H1 (cell line): ENCODE measurements around the gene PCDHGB7. TPM values are rescaled to one million over a fixed set of nuclear protein-coding genes. Genes with fewer than 3 reads are reported as not detected.

Experiments
- HDAC2 ChIP-seq, 2 experiments: fragments of 300-600 bp in 1 of 2; sonication (generic) in 1 of 2; IDR thresholded peaks; 2 replicates each; pipeline ENCODE4 v1.6.1; 2011 to 2012; ENCODE audit warnings: low read depth in 2 of 2, low read length in 2 of 2, mild to moderate bottlenecking in 2 of 2, moderate library complexity in 2 of 2, borderline replicate concordance in 1 of 2, inconsistent platforms in 1 of 2
- JUN ChIP-seq: IDR thresholded peaks from 2 replicates; pipeline ENCODE4 v1.6.1; 2011; ENCODE audit warnings: low read depth, mild to moderate bottlenecking, improper control_type of control experiment, low read length
- RNF2 ChIP-seq: fragments of 200-900, 300-1000 bp; sonication (generic); IDR thresholded peaks from 2 replicates; pipeline ENCODE4 v1.7.1; 2016; ENCODE audit warnings: borderline replicate concordance, low read depth, mild to moderate bottlenecking, antibody characterized with exemption, low read length; ENCODE audit not compliant: poor library complexity, severe bottlenecking; ENCODE audit errors: missing control alignments
- polyA plus RNA-seq, 7 experiments: library from polyadenylated mRNA; depleted of rRNA in 3 of 7; stranded (reverse) in 5 of 7; unstranded in 2 of 7; fragments of >200 nt in 5 of 7; fragments of 200-250 nt in 2 of 7; gene quantifications; 1 replicate in 5 of 7; 2 replicates in 1 of 7; 4 replicates in 1 of 7; pipeline versions ENCODE4 v1.2.1 to v1.2.3, GENCODE V29; 2011 to 2013; ENCODE audit warnings: missing spikeins in 2 of 7, mixed read lengths in 2 of 7
- total RNA-seq: library from RNA; stranded (reverse); fragmentation: NEBNext Ultra II Directional; extraction: Animal tissue kit (Norgen Biotek cat#: 25700); gene quantifications from 2 replicates; pipeline ENCODE4 v1.2.1, GENCODE V29; 2021

Gene PCDHGB7
- total and polyA plus RNA-seq, 2 of the 8 experiments (the other 6 are each of a cell fraction or from before 2014, with no cell fraction given), result 4.1 to 9.5 TPM

DNA sequence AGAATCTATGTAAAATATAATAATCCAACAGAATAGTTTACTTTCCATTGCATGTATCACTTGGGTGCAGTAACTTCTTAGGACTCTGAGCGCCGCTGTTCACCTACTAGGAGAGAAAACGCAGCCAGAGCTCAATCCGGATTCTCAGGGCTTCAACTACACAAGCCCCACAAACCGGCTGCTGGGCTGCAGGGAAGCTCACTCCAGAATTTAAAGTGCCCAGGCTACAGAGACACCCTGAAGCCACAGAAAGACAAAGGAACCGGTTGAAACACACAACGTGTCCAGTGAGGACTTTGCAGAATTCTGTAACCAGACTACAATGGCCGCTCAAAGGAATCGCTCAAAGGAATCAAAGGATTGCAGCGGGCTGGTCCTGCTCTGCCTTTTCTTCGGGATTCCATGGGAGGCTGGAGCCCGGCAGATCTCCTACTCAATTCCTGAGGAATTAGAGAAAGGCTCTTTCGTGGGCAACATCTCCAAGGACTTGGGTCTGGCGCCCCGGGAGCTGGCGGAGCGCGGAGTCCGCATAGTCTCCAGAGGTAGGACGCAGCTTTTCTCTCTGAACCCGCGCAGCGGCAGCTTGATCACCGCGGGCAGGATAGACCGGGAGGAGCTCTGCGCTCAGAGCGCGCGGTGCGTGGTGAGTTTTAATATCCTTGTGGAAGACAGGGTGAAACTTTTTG lies 4.5 kb upstream of the PCDHGB7 start, which contains the start of gene PCDHGA10 (continued):
- TF ChIP-seq JUN (no peak), HDAC2 (IDR thresholded peaks at IDR 0.05; ENCODE audit: borderline replicate concordance in 1 of 2, low read depth in 2 of 2, low read length in 2 of 2) (no peak), RNF2 (no peak)
- TF ChIP-seq, all 59 proteins: peak for 10
